Measurements from ENCODE around the gene MEST. TPM values are rescaled to one million over a fixed set of nuclear protein-coding genes. Genes with fewer than 3 reads are reported as not detected.

MEST gene
- total RNA-seq, 1 donor: 63.0 TPM

GRCh38 chr7:130473289-130473688 is 18.6 kb upstream of the MEST start:
- H3K4me3 ChIP-seq (ENCODE audit: low read depth, low read length): no peak overlapping the region
- no peak for DNase-seq (ENCODE audit: low read depth)
- TF ChIP-seq CTCF (IDR thresholded peaks at IDR 0.05; ENCODE audit: insufficient read depth, low read length): no peak

GRCh38 chr7:130473876-130474275 is 18.0 kb upstream of the MEST start:
- no peak for TF ChIP-seq CTCF (IDR thresholded peaks at IDR 0.05; ENCODE audit: insufficient read depth, low read length)
- H3K4me3 ChIP-seq (ENCODE audit: low read depth, low read length): no peak overlapping the region
- DNase-seq (ENCODE audit: low read depth): no peak

GRCh38 chr7:130475776-130476175 is 16.1 kb upstream of the MEST start:
- DNase-seq (ENCODE audit: low read depth): no peak
- TF ChIP-seq CTCF (IDR thresholded peaks at IDR 0.05; ENCODE audit: insufficient read depth, low read length): no peak
- H3K4me3 ChIP-seq (ENCODE audit: low read depth, low read length): no peak overlapping the region

GRCh38 chr7:130476297-130477150 is 15.4 kb upstream of the MEST start:
- TF ChIP-seq CTCF (IDR thresholded peaks at IDR 0.05; ENCODE audit: insufficient read depth, low read length): no peak
- peak; percentile 49 for DNase-seq (ENCODE audit: low read depth)
- H3K4me3 ChIP-seq (ENCODE audit: low read depth, low read length): no peak overlapping the region

GRCh38 chr7:130478991-130479390 is 12.9 kb upstream of the MEST start:
- H3K4me3 ChIP-seq (ENCODE audit: low read depth, low read length): no peak overlapping the region
- no peak for TF ChIP-seq CTCF (IDR thresholded peaks at IDR 0.05; ENCODE audit: insufficient read depth, low read length)
- peak; percentile 46 for DNase-seq (ENCODE audit: low read depth)

- no peak for DNase-seq (ENCODE audit: low read depth)
- TF ChIP-seq CTCF (IDR thresholded peaks at IDR 0.05; ENCODE audit: insufficient read depth, low read length): no peak
- no peak overlapping the region for H3K4me3 ChIP-seq (ENCODE audit: low read depth, low read length)
Observed at GRCh38 chr7:130479716-130480400, 12.0 kb upstream of the MEST start.
